VCaP (cell line): ENCODE results near the gene ERMARD.
"Not testable (repeated sequence)": the region's sequence is repeated elsewhere in the genome, so short reads cannot be mapped to it uniquely, and the experiment has no call there.

ENCODE experiments used
- H3K27ac ChIP-seq: fragments of 450-650 bp; 2 replicates; pipeline ENCODE4 v1.5.1; 2017
- TF ChIP-seq, protein P1 (sequence below): fragments of 450-650 bp; conservative IDR thresholded peaks from 2 replicates; pipeline ENCODE4 v1.5.1; 2017; ENCODE audit warnings: mild to moderate bottlenecking, moderate library complexity

Gene ERMARD

DNA sequence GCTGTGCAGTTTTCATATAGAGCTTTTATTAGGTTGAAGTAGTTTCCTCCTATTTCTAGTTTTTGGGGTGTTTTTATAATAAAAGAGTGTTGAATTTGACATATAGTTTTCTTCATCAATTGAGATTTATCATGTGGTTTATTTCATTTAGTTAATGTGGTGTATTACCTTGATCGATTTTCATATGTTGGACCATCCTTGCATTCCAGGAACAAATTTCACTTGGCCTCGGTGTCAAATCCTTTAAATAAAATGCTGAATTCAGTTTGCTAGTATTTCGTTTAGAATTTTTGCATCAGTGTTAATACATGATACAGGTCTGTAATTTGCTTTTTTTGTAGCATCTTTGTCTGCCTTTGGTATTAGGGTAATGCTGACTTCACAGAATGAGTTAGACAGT, 6.0 kb upstream of the ERMARD start:
- no peak overlapping the region for H3K27ac ChIP-seq
- TF ChIP-seq, protein P1, sequence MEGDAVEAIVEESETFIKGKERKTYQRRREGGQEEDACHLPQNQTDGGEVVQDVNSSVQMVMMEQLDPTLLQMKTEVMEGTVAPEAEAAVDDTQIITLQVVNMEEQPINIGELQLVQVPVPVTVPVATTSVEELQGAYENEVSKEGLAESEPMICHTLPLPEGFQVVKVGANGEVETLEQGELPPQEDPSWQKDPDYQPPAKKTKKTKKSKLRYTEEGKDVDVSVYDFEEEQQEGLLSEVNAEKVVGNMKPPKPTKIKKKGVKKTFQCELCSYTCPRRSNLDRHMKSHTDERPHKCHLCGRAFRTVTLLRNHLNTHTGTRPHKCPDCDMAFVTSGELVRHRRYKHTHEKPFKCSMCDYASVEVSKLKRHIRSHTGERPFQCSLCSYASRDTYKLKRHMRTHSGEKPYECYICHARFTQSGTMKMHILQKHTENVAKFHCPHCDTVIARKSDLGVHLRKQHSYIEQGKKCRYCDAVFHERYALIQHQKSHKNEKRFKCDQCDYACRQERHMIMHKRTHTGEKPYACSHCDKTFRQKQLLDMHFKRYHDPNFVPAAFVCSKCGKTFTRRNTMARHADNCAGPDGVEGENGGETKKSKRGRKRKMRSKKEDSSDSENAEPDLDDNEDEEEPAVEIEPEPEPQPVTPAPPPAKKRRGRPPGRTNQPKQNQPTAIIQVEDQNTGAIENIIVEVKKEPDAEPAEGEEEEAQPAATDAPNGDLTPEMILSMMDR = no peak

DNA sequence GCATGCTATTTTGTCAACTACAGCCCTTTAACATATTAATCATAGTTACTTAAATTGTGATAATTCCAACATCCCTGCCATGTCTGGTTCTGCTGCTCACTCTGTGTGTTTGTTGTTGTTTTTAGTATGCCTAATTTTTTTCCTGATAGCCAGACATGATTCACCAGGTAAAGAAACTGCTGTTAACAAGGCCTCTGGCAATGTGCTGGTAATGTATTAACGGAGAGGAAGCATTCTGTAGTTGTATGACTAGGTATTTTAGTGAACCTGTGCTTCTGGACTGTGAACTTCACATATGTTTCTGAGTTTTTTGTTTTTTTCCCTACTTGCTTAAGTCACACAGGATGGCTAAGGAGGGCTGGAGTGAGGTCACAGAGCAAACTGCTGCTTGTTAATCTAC, 4.9 kb upstream of the ERMARD start:
- TF ChIP-seq, protein P1 = no peak
- no peak overlapping the region for H3K27ac ChIP-seq

DNA sequence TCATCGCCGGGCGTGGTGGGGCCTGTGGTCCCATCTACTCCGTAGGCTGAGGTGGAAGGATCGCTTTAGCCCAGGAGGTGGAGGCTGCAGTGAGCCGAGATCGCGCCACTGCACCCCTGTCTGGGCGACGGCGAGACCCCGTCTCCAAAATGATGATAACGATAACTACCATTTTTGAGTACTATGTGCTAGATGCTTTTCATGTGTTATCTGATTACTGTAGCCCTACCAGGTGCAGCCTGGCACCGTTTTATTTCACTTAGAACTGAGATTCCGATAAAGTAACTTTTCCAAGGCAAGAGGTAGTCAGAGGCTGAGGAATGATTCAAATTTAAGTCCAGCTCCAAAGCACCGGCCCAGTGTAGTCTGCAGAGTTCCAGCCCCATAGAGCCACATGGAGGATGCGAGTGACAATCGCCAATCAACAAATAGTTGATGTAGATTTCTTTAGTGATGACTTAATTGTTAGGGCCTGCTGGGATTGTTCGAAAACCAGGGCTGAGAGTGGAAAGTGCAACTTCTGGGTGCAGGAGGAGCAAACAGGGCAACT, 727 bp downstream of the ERMARD start:
- TF ChIP-seq, protein P1 = no peak
- peak overlapping the region; percentile 94 for H3K27ac ChIP-seq

DNA sequence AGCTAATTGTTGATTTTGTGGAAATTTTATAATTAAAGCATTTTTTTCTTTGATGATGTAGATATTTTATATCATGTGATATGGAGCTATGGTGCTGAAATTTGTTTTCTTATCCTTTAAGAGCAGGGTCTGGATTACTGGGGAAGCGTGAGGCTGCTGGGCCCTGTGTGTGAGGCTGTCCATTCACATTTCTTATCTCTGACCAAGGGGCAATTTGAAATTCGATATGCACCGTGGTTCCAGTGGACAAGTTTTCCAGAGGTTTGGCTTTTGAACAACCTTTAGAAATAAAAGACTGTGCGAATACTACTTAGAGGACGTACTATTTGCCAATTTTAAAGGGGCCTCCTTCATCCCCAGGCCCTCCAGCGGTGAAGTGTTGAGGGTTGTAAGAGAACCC, 3.7 kb downstream of the ERMARD start:
- no peak overlapping the region for H3K27ac ChIP-seq
- TF ChIP-seq, protein P1 = no peak

DNA sequence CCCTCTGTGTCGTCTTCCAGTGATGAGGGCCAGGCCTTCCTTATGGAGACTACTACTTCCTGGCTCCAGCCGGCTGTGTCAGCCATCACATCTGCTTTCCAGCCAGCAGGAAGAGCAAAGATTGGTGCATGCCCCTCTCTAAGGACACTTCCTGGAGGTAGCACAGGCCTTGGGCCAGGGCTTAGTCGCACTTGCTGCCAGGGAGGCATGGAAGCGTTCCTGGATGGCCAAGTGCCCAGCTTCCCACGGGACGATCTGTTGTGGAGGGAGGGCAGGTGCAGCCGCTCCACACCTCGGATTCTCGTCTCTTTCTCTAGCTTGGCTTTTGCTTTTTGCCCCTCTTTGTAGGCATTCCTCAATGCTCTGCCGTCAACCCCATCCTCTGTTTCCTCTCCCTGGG, 11.9 kb downstream of the ERMARD start:
- TF ChIP-seq, protein P1 = no peak
- no peak overlapping the region for H3K27ac ChIP-seq

DNA sequence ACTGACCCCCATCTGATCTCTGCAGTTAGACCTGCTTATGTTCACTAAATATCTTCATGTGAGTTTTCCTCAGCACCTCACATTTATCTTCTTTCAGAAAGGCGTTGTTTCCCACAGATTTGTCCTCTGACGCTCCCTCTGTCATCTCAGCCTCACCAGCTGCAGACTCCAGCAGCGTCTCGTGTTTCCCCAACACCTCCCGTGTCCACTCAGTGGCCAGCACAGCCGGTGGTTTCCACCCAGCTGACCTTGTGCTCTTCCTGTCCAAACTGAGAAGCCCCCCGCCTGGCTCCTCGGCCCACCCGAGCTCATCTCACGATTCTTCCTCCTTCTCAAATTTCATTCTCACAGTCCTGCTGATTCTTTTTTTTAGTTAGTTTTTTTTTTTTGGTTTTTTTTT, 12.5 kb downstream of the ERMARD start:
- no peak overlapping the region for H3K27ac ChIP-seq
- TF ChIP-seq, protein P1 = no peak

DNA sequence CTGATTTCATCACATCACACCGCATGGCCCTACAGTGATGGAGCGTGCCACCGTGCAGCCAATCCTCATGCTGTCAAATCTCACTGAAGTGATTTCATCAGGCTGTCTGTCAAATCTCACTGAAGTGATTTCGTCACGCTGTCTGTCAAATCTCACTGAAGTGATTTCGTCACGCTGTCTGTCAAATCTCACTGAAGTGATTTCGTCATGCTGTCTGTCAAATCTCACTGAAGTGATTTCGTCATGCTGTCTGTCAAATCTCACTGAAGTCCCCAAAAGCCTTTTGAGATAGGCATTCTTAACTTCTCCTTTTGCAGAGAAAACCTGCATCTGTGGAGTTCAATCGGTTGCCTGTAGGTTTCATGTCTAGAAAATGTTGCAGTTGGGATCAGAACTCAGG, 14.4 kb downstream of the ERMARD start:
- H3K27ac ChIP-seq = not testable (repeated sequence)

DNA sequence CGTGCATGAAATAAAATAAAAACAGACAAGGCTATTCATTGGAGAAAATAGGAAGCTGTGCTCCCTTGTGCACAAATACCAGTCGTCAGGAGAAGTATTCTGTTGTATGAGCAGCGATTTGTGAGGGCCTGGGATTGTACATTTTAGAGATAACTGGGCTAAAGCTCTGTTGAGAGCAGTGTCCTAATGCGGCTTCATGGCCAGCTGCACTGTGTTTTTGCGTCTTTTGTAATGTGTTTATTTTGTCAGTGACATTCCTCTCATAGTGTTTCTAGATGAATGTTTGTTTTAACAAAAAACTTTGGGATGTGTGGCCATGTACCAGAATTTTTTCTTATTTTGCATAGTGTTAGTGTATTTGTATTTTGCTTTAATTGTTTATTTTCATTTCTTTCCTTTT, 14.8 kb downstream of the ERMARD start:
- TF ChIP-seq, protein P1 = no peak
- no peak overlapping the region for H3K27ac ChIP-seq
